CD4-positive, alpha-beta T cell treated with Interleukin-4 for 1 hour (primary cell): Measurements from ENCODE around the gene TOP3B.
"Not testable (repeated sequence)": the region's sequence is repeated elsewhere in the genome, so short reads cannot be mapped to it uniquely, and the experiment has no call there.

ENCODE experiments used
- DNase-seq, 2 donors: peaks; one replicate each; pipeline ENCODE4 v3.0.0-alpha.2; 2020 to 2022

TOP3B gene

DNA sequence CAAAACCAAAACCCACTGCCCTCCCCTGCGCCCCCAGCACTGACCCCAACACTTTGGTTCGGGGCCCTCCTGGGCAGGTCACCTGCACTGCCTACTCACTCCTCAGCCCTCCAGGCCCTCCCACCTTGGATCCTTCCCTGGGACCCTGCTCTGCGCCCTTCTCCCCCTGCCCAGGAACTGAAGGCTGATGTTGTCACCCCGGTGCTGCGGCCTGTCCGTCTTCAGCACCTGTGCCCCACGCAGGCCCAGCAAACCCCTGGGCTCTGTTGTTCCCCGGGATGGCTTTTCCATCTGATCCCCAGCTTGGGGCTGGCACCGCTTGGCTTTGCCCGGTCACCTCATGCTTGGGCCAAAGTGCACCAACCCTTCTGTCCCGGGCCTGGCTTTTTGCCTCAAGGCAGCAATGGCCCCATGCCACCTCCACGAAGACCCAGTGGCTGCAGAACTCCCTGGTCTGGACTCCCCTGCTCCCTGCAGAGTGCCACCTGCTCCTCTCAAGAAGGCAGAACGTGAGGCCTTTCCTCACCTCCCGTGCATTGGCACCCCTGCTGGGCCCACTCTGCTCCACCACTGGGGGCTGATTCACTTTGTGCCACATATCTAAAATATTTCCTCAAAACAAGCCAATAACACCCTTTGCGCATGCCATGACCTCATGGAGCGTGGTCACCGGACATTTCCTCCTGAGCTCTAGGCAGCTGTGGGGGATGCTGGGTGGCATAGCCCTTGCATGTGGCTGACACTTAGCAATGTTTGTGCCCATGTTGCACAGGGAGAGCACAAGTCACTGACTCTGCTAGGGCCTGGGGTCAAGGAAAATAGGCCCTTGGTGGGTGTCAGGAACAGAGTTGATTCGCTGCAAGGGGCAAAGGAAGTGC is 38.8 kb downstream of the TOP3B start:
- no peak for DNase-seq

DNA sequence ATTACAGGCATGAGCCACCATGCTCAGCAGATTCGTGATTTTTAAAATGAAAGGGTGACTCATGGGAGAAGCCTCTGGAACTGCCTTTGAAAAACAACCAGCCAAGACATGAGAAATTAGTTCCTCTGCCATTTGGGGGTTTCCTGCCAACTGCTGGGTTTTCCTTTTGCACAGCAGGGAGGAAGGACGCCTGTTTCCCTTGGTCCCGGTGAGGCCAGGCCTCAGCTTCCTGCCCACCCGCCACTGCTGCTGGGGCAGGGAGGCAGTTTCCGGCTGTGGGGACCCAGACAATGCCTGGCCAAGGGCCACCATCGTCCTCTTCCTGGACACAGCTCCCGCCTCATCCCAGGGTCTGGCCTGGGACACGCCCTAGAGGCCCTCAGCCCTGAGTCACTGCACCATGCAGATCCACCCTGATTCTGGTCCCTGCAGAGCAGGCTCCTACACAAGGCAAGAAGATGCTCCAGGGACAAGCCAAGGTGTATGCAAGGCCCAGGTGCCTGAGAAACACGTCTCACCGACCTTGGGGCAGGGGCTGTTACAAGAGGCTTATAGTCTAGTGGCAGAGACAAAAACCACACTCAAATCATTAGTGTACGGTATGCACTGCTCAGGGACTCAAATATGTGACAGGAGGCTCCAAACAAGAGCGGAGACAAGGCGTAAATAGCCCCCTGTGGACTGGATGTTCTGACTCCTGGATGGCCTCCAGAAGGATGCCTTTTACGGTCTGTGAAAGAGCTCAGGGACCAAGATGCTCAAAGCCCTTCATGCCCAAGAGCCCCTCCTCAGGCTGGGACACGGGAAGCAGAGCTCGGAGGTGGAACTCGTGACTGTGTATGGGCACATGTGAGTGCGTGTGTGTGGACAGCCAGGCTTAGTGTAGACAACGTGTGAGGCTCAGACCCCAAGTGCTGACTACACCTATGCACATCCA is 39.9 kb downstream of the TOP3B start:
- DNase-seq: peak in 1 of 2 donors; percentile 61

DNA sequence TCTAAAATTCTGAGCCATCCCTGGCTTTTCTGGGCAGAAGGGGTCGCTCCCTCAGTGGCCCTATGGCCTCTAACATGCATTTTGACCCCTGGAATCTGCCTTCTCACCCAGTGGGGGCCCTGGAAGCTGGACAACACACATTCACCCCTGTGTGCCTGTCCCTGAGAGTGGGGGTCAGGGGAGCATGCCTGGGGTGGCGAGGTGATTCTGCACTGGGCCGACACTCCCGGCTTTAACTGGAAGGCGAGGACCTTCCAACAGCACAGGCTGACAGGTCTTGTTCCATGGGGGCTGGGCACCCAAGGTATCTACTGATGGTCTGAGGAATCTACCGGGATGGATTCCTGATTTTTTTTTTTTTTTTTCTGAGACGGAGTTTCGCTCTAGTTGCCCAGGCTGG is 40.7 kb downstream of the TOP3B start:
- DNase-seq: no peak

DNA sequence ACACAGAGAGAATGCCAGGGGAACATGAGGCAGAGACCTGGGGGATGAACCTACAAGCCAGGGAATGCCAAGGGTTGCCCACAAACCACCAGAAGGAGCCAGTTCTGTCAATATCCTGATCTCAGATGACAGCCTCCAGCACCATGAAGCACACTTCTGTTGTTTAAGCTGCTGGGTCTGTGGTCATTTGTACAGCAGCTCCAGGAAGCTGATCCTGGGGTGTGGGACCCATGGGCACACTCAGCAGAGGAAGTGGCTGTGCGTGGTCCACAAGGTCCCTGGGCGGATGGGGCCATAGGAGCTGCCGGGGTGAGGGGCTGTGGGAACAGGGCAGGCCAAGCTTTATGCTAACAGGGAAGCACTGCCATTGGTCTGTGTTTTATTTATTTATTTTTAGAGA is 42.1 kb downstream of the TOP3B start:
- DNase-seq: peak in 1 of 2 donors; percentile 31

DNA sequence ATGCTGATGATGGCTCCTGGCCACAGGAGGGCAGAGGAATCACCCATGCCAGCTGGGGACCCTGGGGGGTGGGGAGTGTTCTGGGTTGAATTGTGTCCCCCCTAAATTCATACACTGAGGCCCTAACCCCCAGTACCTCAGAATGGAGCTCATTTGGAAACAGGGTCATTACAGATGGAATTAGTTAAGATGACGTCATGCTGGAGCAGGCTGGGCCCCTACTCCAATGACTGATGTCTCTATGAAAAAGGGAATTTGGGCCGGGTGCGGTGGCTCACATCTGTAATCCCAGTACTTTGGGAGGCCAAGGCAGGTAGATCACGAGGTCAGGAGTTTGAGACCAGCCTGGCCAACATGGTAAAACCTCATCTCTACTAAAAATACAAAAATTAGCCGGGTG is 42.7 kb downstream of the TOP3B start:
- DNase-seq: not testable (repeated sequence)

DNA sequence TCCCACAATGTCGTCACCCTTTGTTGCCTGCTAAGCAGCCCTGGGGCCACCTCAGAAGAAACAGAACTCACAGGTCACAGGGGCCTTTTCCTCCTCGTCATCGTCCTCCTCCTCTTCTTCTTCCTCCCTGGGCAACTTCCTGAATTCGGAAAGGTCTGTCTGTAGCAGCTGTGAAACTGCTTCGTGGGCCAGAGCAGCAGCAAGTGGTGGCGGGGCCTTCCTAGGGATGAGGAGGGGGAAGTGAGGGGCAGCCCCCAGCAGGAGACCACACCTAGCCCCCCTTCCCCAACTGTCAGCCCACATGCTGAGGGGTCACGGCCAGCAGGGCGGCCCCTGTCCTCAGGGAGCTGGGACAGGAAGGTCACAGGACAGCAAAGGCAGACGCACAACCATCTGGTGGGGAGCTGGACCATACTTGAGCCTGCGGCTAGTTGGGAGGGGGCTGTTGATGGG is 43.1 kb downstream of the TOP3B start:
- DNase-seq: peak; percentile 21 to 72

DNA sequence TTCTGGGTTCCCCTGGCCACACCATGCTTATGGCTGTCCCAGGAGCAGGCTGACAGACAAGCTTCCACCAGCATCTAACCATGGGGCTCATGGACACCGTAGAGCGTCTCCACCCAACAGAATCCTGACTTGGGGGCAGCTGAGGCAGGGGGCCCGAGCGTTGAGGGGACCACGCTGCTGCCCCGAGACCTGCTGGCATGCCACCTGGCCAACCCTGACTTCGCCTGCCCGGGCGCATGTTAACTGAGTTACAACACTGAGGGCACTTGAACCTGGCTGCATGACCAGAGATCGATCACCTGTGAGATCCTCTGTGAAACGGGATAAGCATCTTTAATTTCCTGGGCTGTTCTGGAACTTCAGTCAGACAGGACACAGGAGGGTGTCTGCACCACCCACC is 43.7 kb downstream of the TOP3B start:
- DNase-seq: no peak

DNA sequence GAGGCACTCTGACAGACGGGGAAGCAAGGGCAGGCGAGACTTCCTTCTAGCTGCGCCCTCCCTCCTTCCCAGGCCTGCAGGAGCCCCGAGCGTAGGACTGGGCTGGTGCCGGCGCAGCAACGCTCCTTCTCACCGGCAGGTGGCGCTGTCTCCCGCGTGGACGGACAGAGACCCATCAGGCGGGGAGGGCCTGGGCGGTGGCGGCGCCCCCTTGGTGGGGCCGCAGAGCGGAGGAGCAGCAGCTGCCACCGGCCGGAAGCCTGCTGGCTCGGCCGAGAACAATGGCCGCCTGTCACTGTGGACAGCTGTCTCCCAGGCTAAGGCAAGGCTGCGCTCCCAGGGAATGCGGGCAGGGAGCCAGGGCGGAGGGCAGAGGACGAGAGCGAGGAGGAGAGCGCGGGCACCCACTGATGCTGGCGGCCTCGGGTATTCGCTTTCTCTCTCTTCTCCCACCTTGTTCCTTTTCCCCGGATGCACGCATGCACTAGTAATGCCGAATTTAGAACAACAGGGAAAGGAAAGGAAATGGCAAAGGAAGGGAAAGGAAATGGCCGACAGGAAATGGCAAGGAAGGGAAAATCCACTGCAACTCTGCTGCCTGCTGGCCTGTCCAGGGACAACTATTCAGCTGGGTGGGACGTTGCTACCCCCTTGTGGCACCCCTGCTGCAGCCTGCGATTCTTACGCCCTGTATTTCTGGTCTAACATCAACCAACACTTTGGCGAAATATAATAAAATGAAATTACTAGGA is 44.3 kb downstream of the TOP3B start:
- peak; percentile 91 to 92 for DNase-seq

DNA sequence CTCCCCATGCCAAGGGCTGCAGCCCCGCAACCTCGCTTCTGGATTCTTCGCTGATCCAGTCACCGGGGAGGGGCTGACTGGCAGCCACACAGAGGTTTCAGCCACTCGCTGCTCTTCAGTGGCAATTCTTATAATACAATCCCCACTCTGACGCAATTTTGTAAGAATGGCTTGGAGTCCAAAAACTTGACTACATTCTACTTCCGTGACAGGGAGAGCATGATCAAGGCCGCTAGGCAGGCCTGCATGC is 44.8 kb downstream of the TOP3B start:
- no peak for DNase-seq

DNA sequence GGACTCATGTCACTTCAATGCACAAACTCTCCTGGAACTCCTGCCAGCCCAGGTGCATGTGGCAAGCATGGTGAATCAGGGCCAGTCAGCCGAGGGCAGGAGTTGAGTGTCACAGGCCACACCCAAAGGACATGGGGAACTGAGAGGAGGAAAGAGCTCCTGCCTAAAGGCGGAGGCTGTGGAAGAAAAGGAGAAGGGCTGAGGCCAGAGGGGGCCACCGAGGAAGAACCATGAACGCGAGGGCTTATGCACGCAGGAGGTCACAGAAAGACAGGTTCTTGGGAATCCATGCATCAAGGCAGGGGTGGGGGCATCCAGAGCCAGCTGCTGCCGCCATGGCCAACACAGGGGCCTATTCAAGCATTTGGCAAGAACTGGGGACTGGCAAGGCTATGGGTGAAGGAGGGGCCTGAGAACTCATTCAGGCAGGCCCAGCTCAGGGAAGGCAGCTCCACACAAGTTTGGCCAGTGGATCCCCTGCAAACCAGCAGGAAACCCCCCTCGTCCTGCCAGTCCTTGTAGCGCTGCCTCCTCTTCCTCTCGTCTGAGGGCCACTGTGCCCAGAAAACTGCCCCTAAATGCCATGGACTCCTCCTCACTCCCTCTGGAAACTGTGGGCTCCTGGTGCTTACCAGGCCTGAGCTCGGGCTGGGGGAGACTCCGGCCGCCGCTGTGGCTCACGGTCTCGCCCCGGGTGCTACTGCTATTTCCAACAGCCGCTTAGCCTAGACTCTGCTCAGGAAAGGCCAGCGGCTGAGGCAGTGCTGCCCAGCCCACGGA is 45.4 kb downstream of the TOP3B start:
- DNase-seq: peak; percentile 34 to 77

DNA sequence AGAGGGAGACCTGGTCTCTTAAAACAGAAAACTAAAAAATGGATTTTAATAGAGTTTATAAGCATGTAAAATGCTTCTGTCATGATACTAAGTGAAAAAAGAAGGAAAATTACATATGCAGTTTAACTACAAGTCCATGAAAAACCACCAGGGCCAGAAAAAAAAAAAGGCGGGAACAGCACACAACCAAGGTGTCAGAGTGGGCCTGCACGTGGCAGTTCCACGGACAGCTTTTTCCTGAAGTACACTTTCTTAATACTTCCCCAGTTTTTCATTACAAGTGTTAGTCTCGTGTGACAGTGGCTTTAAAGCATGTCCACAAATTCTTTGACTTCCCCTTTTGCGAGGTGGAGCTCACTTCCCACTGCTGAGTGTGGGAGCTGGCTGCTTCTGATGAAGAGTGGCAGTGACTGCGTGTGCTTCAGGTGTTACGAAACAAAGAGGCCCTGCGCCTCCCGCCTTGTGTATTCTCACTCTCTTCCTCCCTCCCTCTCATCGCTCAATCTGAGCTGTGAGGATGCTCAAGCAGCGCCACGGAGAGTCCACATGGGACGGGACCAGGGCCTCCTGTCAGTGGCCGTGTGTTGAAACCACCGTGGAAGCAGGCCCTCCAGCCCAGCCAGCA is 46.3 kb downstream of the TOP3B start:
- peak; percentile 38 to 83 for DNase-seq

DNA sequence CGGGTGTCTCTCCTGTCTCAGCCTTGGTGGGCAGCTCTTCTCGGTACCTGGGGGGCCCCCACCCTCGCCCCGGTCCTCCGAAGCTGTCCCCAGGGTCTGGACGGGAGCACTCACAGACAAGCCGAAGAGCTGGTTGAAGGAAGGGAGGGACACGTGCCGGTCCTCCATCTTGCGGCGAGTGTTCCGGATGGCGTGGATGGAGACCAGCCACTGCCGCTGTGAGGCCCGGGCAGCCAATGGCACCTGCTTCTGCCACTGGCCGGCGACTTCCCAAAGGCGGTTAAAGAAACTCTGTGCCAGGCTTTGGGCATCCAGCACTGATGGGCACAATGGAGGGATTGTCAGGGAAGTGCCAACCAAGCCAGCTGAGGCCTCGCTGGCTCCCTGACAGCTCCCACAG is 48.7 kb downstream of the TOP3B start:
- no peak for DNase-seq

DNA sequence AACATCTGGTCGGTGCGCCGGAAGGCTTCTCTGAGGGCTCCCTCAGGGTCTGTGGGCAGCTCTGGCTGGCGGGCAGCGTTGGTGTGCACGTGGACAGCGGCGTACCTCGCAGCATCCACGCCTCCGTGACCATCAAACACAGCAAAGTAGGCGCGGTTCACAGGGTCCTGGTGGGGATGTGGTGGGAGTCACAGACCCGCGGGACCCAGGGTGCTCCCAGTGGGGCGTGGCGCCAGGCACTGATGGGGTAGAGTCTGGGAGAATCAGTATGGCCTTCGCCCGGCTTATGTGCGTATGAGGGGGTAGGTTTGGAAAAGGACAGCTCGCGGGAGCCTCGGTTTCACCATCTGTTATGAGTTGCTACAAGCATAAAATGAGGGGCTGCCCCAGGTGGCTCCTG is 49.2 kb downstream of the TOP3B start:
- DNase-seq: no peak

DNA sequence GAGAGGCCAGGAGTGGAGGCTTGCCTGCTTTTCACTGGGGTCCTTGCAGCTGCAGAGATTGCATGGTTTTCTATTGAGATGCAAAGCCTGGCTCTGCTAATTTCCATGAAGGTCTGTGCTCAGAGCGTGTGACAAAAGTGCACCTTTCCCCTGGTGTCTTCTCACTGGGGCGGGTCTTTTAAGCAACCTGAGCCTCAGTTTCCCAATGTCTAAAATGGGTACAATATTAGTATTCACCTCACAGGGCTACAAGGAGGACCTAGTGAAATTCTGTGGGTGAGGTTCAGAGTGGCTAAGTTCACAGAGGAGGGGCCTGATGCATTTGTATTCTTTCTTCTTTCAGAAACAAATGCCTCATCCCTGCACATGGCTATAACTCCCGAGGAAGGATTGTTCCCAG is 50.2 kb downstream of the TOP3B start:
- no peak for DNase-seq

DNA sequence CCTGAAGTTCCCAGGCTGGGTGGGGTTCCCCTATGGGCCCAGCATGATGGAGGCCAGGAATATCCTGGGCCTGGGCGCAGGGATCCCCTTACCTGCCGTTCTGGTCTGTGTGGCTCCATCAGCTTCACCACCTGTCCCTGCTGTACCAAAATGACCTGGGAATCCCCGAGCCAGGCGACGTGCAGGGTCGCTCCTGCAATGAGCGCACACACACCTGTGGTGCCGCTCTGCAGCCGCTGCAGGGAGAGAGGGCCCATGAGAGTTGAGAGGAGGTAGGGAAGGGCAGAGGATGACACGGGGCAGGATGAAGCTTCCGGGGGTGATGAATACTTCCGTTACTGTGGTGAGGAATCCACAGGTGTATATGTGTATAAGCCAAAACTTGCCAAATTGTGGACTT is 51.5 kb downstream of the TOP3B start:
- no peak for DNase-seq

DNA sequence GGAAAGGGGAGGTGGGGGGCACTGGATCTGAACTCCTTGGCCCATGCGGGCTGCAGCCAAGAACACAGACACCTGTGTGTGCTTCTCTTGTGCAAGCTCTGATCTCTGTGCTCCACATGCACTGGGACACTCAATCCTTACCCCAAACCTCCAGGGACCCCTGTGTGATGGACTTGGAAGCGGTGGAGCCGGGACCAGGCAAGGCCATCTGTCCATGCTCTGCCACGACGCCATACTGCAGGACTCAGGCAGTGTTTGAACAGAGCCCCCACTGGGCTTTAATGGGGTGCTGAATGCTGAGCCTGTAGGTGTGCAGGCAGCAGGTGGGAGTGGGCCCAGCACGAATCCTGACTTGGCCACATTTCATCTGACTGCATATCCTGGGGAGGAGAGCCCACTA is 53.3 kb downstream of the TOP3B start:
- no peak for DNase-seq

DNA sequence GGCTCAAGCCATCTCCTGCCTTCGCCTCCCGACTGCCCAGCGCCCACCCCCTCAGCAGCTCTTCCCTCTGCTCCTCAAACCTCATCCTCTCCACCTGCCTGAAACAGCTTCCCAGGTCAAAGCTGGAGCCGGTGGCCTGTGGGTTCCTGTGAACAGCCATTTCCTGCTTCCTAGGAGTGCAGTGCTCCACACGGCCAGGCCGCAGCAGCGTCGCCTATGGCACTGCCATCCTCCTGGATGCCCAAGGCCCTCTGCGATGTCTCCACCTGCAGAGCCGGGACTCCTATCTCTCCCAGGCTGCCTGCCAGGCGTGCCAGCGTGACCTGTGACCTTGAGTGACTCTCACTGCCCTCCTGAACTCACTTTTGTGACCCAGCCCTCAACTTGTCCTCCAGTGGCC is 54.5 kb downstream of the TOP3B start:
- no peak for DNase-seq

DNA sequence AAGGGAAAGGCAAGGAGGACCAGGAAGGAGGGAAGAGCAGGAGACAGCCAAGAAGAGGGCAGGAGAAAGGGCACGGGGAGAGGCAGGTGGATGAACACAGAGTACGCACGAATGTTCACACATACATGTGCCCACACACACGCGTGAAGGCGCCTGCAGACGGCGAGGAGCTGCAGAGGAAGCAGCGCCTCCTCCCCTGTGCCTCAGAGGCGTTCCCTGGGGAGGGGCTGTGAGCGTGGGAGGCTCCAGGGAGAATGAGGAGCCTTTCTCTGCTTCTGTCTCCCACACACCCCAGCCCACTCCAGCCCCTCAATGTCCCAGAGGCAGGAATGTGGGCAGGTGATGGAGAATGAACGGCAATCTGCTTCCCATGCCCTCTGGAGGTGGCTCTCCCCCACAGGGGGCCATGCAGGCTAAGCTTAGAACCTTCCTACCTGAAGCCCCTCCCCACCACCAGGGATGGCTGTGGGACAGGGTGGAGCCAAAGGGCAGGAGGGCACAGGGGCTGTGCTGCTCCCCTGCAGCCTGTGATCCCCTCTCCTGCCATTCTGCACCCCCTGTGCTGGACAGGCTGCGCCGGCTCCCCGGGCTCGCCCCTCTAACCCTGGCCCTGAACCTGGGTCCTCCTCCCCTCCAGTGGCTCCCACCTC is 55.3 kb downstream of the TOP3B start:
- DNase-seq: no peak

DNA sequence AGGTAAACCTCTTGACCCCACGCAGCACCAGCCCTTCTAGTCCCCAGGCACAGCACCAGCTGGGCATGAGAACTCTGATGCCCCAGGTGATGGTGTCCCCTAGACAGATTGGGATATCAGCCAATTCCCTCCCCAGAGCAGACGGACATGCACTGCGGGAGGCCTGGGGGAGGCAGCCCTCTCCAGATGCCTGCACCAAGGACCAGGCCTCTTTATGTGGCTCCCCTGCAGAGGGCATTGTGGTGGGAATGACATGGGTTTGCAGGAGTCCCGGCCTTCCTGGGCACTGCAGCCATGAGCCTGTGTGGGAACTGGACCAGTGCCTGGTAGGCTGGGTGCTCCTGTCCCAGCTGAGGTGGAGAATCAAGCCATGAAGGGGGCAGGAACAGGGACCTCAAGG is 55.9 kb downstream of the TOP3B start:
- no peak for DNase-seq

DNA sequence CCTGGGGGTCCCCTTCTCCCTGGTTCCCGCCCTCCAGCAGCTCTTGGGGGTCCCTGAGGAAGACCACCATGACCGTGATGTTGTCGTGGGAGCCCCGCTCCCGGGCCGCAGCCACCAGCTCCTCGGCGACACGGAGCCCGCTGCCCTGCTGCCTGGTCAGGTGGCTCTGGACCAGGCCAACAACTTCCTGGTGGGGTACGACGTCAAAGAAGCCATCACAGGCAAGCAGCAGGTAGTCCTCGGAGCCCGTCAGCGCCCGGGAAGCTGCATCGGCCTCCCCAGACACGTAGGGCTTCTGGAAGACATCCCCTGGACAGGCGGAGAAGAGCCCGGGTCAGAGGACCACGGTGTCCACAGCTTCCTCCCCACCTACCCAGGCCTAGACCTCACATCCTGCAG is 59.4 kb downstream of the TOP3B start:
- DNase-seq: no peak

DNA sequence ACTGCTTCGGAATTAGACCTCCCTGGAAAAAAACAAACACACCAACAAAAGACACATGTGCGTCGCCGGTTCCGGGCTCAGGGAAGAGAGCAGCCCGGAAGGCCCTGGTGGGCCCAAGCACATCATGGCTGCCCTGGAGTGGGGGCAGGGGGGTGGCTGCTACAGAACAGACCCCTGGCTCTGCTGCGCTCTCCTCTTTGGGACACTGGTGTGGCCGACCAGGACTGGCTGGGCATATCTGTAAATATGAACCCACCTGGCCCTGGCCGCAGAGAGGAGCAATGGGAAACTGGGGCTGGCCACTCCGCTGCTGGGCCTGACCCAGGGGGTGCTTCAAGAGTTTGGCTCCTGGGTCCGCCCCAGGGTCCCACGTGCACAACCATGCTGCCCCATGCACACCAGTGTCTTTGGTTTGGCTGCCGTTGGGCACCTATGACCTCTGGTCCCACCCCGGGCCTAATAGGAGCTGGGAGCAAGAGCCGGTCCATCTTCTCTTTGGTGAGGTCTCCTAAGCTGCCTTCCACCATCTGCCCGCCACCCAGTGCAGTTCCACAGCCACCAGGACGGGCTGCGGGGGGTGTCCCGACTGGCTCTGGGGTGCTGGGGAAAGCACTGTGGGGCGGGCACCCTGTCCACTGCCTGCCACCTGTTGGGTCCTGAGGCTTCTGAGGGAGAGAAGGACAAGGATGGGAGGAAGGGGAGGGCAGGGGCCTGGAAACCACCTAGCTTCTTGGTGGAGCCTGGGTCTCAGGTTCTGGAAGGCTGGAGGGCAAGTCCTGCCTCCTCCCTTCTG is 60.0 kb downstream of the TOP3B start:
- no peak for DNase-seq
